ENCODE measurements around the gene FRAT1. TPM values are rescaled to one million over a fixed set of nuclear protein-coding genes. Genes with fewer than 3 reads are reported as not detected.
A peak's percentile ranks its signal among the peaks of the same experiment; 100 is the strongest.

FRAT1 gene
- total RNA-seq, 4 donors from 2014 or later = 6.1 to 10.3 (median 9.0) TPM

GRCh38 chr10:97332591-97333350, 13.7 kb downstream of the FRAT1 start:
- Histone ChIP-seq H3K4me3 (peak overlapping the region; percentile 77 to 91 (median 84)), H3K9me3 (no peaks in the 10 kb centered on the region), H3K36me3 (peaks cover 4 to 20% (median 11%) of the 10 kb centered on the region in 4 donors), H3K27me3 (no peaks in the 10 kb centered on the region), H3K4me1 (peaks cover 45 to 80% (median 72%) of the 10 kb centered on the region in 4 donors), H3K27ac (replicated peaks in 1 of 4) (peak overlapping the region; percentile 83 to 97 (median 91))
- TF ChIP-seq CTCF (IDR thresholded peaks at IDR 0.05) = peak in 2 of 3 experiments; percentile 23 to 35
- no peak for TF ChIP-seq EP300 (IDR thresholded peaks at IDR 0.05)
- TF ChIP-seq POLR2AphosphoS5 (IDR thresholded peaks at IDR 0.05) = peak in 1 of 2 donors; percentile 40
- 37% methylated on average over 18 of the region's 18 CpGs for WGBS
- DNase-seq (ENCODE audit: extremely low spot score) = no peak
- intact Hi-C loops (cut with DNase I) = loop anchor here (5.0 kb wide), 1 partner anchor 40 kb away; the partner anchor contains the start of gene ARHGAP19

- H3K36me3 ChIP-seq = peaks cover 4 to 17% (median 10%) of the 10 kb centered on the region in 4 donors
- no peak for DNase-seq (ENCODE audit: extremely low spot score)
- H3K9me3 ChIP-seq = no peaks in the 10 kb centered on the region
- peak overlapping the region; percentile 77 to 91 (median 84) for H3K4me3 ChIP-seq
- peak overlapping the region; percentile 83 to 97 (median 91) for H3K27ac ChIP-seq (replicated peaks in 1 of 4)
- TF ChIP-seq POLR2A (IDR thresholded peaks at IDR 0.05; ENCODE audit: low read depth) (no peak), EP300 (IDR thresholded peaks at IDR 0.05) (no peak), POLR2AphosphoS5 (IDR thresholded peaks at IDR 0.05) (no peak)
- WGBS = 18% methylated on average over 7 of the region's 7 CpGs
- H3K27me3 ChIP-seq = no peaks in the 10 kb centered on the region
- intact Hi-C loops (cut with DNase I) = loop anchor here (5.0 kb wide), 1 partner anchor 41 kb away; the partner anchor contains the start of gene ARHGAP19
- peaks cover 45 to 82% (median 75%) of the 10 kb centered on the region in 4 donors for H3K4me1 ChIP-seq
Observed at GRCh38 chr10:97333351-97333600, 14.2 kb downstream of the FRAT1 start.

- intact Hi-C loops (cut with DNase I) = loop anchor here (2.0 to 5.0 kb wide), 2 partner anchors 41 to 67 kb away; partner anchors contain the start of genes ARHGAP19 and RRP12
- peak overlapping the region; percentile 83 to 97 (median 91) for H3K27ac ChIP-seq (replicated peaks in 1 of 4)
- DNase-seq (ENCODE audit: extremely low spot score) = no peak
Observed at GRCh38 chr10:97333601-97334369, 14.7 kb downstream of the FRAT1 start.

GRCh38 chr10:97334370-97335175, 15.5 kb downstream of the FRAT1 start, which contains the start of gene FRAT2:
TSS of gene FRAT2 (minus strand) at chr10:97334729. CDS start at chr10:97334572, 157 bp downstream.
- H3K4me1 ChIP-seq = peaks cover 44 to 73% (median 71%) of the 10 kb centered on the region in 4 donors
- peak; percentile 74 for TF ChIP-seq POLR2A (IDR thresholded peaks at IDR 0.05; ENCODE audit: low read depth)
- TF ChIP-seq CTCF (IDR thresholded peaks at IDR 0.05) = peak in 1 of 3 experiments; percentile 17
- no peak for TF ChIP-seq EP300 (IDR thresholded peaks at IDR 0.05)
- TF ChIP-seq POLR2AphosphoS5 (IDR thresholded peaks at IDR 0.05) = peak; percentile 82 to 91
- peak within 1 kb of the TSS; percentile 77 to 91 (median 84) for H3K4me3 ChIP-seq
- peak; percentile 97 for DNase-seq (ENCODE audit: extremely low spot score)
- peaks cover 0 to 4% (median 0%) of the 10 kb centered on the region in 4 donors for H3K36me3 ChIP-seq
- no peaks in the 10 kb centered on the region for H3K27me3 ChIP-seq
- peak within 1 kb of the TSS; percentile 83 to 97 (median 91) for H3K27ac ChIP-seq (replicated peaks in 1 of 4)
- intact Hi-C loops (cut with DNase I) = loop anchor here (2.0 to 5.0 kb wide), 2 partner anchors 42 to 66 kb away; partner anchors contain the start of genes ARHGAP19 and RRP12
- H3K9me3 ChIP-seq = no peaks in the 10 kb centered on the region
- WGBS = 0% methylated on average over 15 of the region's 103 CpGs

More at GRCh38 chr10:97333601-97334369, 14.7 kb downstream of the FRAT1 start:
- TF ChIP-seq POLR2AphosphoS5 (IDR thresholded peaks at IDR 0.05) = peak; percentile 30 to 41
- no peak for TF ChIP-seq CTCF (IDR thresholded peaks at IDR 0.05)
- Histone ChIP-seq H3K4me1 (peaks cover 45 to 78% (median 75%) of the 10 kb centered on the region in 4 donors), H3K36me3 (peaks cover 4 to 12% (median 6%) of the 10 kb centered on the region in 4 donors), H3K27me3 (no peaks in the 10 kb centered on the region), H3K9me3 (no peaks in the 10 kb centered on the region), H3K4me3 (peak overlapping the region; percentile 77 to 91 (median 84))
- 4% methylated on average over 26 of the region's 89 CpGs for WGBS
